Mucosa of descending colon (tissue), 3 donors: ENCODE data around the gene ACBD6. TPM values are rescaled to one million over a fixed set of nuclear protein-coding genes. Genes with fewer than 3 reads are reported as not detected.

Experiments
- ATAC-seq: fragments of 200-7000 bp; cut with Tn5 transposase; one replicate; pipeline ENCODE4 v1.9.1; 2020; ENCODE audit warnings: mild to moderate bottlenecking, moderate library complexity
- DNase-seq, 3 donors: peaks; one replicate each; pipeline ENCODE4 v3.0.0-alpha.2; 2020
- H3K36me3 ChIP-seq: fragments of 200-600 bp; one replicate; pipeline ENCODE4 v1.8.0; 2021; ENCODE audit warnings: low read depth, mild to moderate bottlenecking
- H3K4me1 ChIP-seq: fragments of 200-600 bp; one replicate; pipeline ENCODE4 v1.8.0; 2021; ENCODE audit warnings: low read depth, mild to moderate bottlenecking
- H3K4me3 ChIP-seq: fragments of 200-600 bp; one replicate; pipeline ENCODE4 v1.8.0; 2021; ENCODE audit warnings: mild to moderate bottlenecking
- H3K9me3 ChIP-seq: fragments of 200-600 bp; one replicate; pipeline ENCODE4 v1.8.0; 2021; ENCODE audit warnings: mild to moderate bottlenecking
- intact Hi-C, 2 donors: fragments of 100-400 bp; cut with DNase I in 1 of 2; cut with micrococcal nuclease in 1 of 2; formaldehyde crosslinking; loops; one replicate each; pipeline versions ENCODE4 v1.11.0 to v1.11.1; 2022; cut with DNase I, micrococcal nuclease
- total RNA-seq, 3 donors: library from RNA; stranded (reverse); fragmentation: NEBNext Ultra II Directional in 2 of 3; extraction: Animal tissue kit (Norgen Biotek cat#: 25700) in 2 of 3; gene quantifications; one replicate each; pipeline versions ENCODE4 v1.2.1 to v1.2.4, GENCODE V29; 2021 to 2023
- TF ChIP-seq, protein P1 (sequence below): fragments of 200-600 bp; IDR thresholded peaks from one replicate; pipeline ENCODE4 v1.8.0; 2022; ENCODE audit warnings: antibody characterized with exemption, mild to moderate bottlenecking
- donor health status: DM: no; HTN: no; CAD: no; lungs with moderate emphysema.
- donor health status: DM: no; HTN: no; CAD: no.
- donor health status: DM: no; HTN: yes; CAD: no.

Gene ACBD6
- total RNA-seq, 3 donors from 2014 or later = 23.3 to 32.8 (median 25.0) TPM

GRCh38 chr1:180256341-180257027 lies 245.9 kb downstream of the ACBD6 start:
- DNase-seq (no peak), ATAC-seq (no peak)
- no peaks in the 10 kb centered on the region for H3K9me3 ChIP-seq
- no peaks in the 10 kb centered on the region for H3K36me3 ChIP-seq
- no peaks in the 10 kb centered on the region for H3K4me1 ChIP-seq
- H3K4me3 ChIP-seq = no peak overlapping the region
- TF ChIP-seq, protein P1, sequence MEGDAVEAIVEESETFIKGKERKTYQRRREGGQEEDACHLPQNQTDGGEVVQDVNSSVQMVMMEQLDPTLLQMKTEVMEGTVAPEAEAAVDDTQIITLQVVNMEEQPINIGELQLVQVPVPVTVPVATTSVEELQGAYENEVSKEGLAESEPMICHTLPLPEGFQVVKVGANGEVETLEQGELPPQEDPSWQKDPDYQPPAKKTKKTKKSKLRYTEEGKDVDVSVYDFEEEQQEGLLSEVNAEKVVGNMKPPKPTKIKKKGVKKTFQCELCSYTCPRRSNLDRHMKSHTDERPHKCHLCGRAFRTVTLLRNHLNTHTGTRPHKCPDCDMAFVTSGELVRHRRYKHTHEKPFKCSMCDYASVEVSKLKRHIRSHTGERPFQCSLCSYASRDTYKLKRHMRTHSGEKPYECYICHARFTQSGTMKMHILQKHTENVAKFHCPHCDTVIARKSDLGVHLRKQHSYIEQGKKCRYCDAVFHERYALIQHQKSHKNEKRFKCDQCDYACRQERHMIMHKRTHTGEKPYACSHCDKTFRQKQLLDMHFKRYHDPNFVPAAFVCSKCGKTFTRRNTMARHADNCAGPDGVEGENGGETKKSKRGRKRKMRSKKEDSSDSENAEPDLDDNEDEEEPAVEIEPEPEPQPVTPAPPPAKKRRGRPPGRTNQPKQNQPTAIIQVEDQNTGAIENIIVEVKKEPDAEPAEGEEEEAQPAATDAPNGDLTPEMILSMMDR = no peak
- intact Hi-C loops = no loop called here

DNA sequence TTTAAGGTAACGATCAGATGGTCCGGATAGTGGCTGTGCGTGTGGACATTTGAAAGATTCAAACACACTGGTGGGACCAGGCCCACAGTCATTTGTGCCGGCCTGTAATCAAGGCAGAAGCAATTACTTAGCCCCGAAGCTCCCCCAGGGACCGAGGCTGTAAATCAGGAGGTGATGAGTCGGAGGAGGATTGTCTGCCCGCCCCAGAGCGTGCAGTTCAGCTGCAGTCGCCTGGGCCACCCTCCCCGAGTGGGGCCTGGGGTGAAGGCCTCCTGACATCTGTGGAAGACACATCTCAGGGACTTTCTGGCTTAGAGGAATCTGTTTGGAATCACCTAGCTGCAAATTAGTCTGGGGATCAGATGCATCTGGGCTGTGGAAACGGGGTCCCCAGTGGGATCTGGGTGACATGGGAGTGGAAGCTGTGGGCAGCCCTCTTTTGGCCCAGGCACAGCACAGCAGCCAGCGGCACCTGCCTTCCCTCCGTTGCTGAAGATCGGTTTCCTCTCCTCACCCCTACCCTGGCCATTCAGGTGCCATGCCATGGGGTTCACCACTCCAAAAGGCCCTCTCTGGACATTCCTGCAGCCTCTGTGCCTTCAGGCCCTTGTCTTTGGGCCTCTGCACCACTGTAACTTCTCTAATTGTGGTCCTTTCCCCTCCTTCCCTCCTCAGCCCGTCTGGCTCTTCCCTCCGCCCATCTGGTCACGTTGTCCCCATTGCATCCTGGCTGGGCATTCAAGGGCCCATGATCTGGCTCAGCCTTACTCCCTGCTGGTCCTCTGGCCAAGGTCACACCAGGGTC lies 246.6 kb downstream of the ACBD6 start:
- intact Hi-C loops = no loop called here
- no peak for DNase-seq
- Histone ChIP-seq H3K4me1 (no peaks in the 10 kb centered on the region), H3K4me3 (no peak overlapping the region), H3K36me3 (no peaks in the 10 kb centered on the region), H3K9me3 (no peaks in the 10 kb centered on the region)
- no peak for ATAC-seq
- TF ChIP-seq, protein P1 = no peak

- no peaks in the 10 kb centered on the region for H3K4me1 ChIP-seq
- no peak for DNase-seq
- no peaks in the 10 kb centered on the region for H3K9me3 ChIP-seq
- TF ChIP-seq, protein P1 = no peak
- H3K36me3 ChIP-seq = no peaks in the 10 kb centered on the region
- H3K4me3 ChIP-seq = no peak overlapping the region
- intact Hi-C loops = loop anchor here in 1 of 2 donors (5.0 kb wide), 1 partner anchor 162 kb away; no protein-coding TSS in a partner anchor
- no peak for ATAC-seq
Observed at GRCh38 chr1:180254854-180255253, 247.5 kb downstream of the ACBD6 start.

GRCh38 chr1:180254496-180254819 lies 247.9 kb downstream of the ACBD6 start:
- no peaks in the 10 kb centered on the region for H3K36me3 ChIP-seq
- H3K9me3 ChIP-seq = no peaks in the 10 kb centered on the region
- TF ChIP-seq, protein P1 = no peak
- DNase-seq (no peak), ATAC-seq (no peak)
- intact Hi-C loops = loop anchor here in 1 of 2 donors (5.0 kb wide), 1 partner anchor 163 kb away; no protein-coding TSS in a partner anchor
- H3K4me3 ChIP-seq = no peak overlapping the region
- no peaks in the 10 kb centered on the region for H3K4me1 ChIP-seq

DNA sequence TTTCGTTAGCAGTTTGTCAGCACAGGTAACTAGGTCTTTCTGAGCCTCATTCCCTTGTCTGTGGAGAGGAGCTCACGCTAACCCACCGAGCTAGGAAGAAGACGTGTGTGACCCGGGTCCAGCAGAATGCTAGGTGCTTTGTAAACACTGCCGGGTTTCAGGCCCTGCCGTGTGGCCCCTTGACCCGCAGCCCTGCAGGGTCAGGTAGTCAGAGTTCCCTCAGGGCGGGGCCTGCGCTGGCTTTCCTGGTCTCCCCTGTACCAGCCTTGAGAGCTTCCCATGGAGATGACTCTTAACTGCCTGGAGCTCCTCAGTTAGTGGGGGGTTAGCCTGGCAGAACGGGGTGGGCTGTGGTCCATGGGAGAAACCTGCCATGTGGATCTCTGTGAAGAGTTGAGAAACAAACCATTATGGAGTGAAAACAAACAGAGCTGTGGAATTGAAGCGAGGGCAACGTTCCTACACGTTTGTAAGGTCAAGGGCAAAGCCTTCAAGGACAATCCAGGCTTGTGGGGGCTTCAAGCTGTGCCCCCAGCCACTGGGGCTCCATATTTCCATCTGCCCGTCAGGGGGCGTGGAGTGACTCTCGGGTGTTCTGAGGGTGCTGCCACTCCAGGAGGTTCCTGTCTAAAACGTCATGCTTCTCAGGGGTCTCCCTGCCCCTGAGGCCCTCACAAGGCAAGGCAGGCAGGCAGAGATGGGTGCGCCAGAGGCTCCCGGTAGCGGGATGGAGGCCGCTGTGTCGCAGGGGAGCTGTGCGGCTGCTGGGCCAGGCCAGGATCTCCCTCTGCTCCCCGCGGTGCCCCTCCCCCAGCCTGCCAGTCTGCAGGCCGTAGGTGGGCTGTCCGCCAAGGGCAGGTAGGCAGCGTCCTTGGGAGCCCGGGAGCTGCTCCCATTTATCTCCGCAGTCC lies 248.5 kb downstream of the ACBD6 start:
- ATAC-seq (no peak), DNase-seq (no peak)
- no peak overlapping the region for H3K4me3 ChIP-seq
- intact Hi-C loops = loop anchor here in 1 of 2 donors (5.0 kb wide), 1 partner anchor 163 kb away; no protein-coding TSS in a partner anchor
- no peaks in the 10 kb centered on the region for H3K4me1 ChIP-seq
- H3K36me3 ChIP-seq = no peaks in the 10 kb centered on the region
- no peaks in the 10 kb centered on the region for H3K9me3 ChIP-seq
- TF ChIP-seq, protein P1 = no peak
